ENCODE data around the gene GPATCH2L.

- no peak for TF ChIP-seq POLR2AphosphoS5 (IDR thresholded peaks at IDR 0.05; ENCODE audit: borderline replicate concordance, low read depth, low read length)
- no peak for TF ChIP-seq EZH2 (IDR thresholded peaks at IDR 0.05)
- TF ChIP-seq FOXP2 (optimal IDR thresholded peaks at IDR 0.05; ENCODE audit: control extremely low read depth, extremely low read length, insufficient read depth): no peak
These were observed 39.6 kb downstream of the GPATCH2L start for GRCh38 chr14:76191297-76191696.
